Activated CD4-positive, alpha-beta T cell treated with anti-CD3 and anti-CD28 coated beads for 4 hours (primary cell): ENCODE measurements around the gene DHRS3.

Source experiments
- DNase-seq, 2 donors: peaks; one replicate each; pipeline ENCODE4 v3.0.0-alpha.2; 2020

DHRS3 gene

GRCh38 chr1:12596007-12596821 lies 21.8 kb downstream of the DHRS3 start:
- no peak for DNase-seq

GRCh38 chr1:12595757-12596006 lies 22.3 kb downstream of the DHRS3 start:
- no peak for DNase-seq

- DNase-seq = no peak
These were observed 22.8 kb downstream of the DHRS3 start for GRCh38 chr1:12594966-12595756.

- no peak for DNase-seq
These were observed 23.5 kb downstream of the DHRS3 start for GRCh38 chr1:12594490-12594889.

GRCh38 chr1:12593621-12594066 lies 24.4 kb downstream of the DHRS3 start:
- DNase-seq = no peak

GRCh38 chr1:12592496-12592895 lies 25.5 kb downstream of the DHRS3 start:
- no peak for DNase-seq

- no peak for DNase-seq
These were observed 26.6 kb downstream of the DHRS3 start for GRCh38 chr1:12591267-12591938.

GRCh38 chr1:12588695-12589094 lies 29.3 kb downstream of the DHRS3 start:
- DNase-seq = no peak

GRCh38 chr1:12587981-12588640 lies 29.9 kb downstream of the DHRS3 start:
- DNase-seq = no peak

- DNase-seq = no peak
These were observed 31.8 kb downstream of the DHRS3 start for GRCh38 chr1:12585951-12586942.

- DNase-seq = no peak
These were observed 32.5 kb downstream of the DHRS3 start for GRCh38 chr1:12585536-12585935.

- no peak for DNase-seq
These were observed 33.0 kb downstream of the DHRS3 start for GRCh38 chr1:12584900-12585525.

- no peak for DNase-seq
These were observed 34.5 kb downstream of the DHRS3 start for GRCh38 chr1:12583484-12583883.

- no peak for DNase-seq
These were observed 35.4 kb downstream of the DHRS3 start for GRCh38 chr1:12582649-12583048.

- DNase-seq = no peak
These were observed 36.8 kb downstream of the DHRS3 start for GRCh38 chr1:12581179-12581578.

GRCh38 chr1:12580054-12580887 lies 37.7 kb downstream of the DHRS3 start:
- DNase-seq = no peak

GRCh38 chr1:12578860-12579422 lies 39.1 kb downstream of the DHRS3 start:
- no peak for DNase-seq

GRCh38 chr1:12577020-12577419 lies 41.0 kb downstream of the DHRS3 start:
- DNase-seq = no peak

GRCh38 chr1:12574757-12575139 lies 43.3 kb downstream of the DHRS3 start:
- no peak for DNase-seq
